IPS DF 4.7 (cell line): ENCODE data around the gene UFC1.

Source experiments
- DNase-seq: peaks from one replicate; pipeline ENCODE4 v3.0.0-alpha.2; 2013; ENCODE audit warnings: low spot score; ENCODE audit errors: extremely low read depth

Gene UFC1

DNA sequence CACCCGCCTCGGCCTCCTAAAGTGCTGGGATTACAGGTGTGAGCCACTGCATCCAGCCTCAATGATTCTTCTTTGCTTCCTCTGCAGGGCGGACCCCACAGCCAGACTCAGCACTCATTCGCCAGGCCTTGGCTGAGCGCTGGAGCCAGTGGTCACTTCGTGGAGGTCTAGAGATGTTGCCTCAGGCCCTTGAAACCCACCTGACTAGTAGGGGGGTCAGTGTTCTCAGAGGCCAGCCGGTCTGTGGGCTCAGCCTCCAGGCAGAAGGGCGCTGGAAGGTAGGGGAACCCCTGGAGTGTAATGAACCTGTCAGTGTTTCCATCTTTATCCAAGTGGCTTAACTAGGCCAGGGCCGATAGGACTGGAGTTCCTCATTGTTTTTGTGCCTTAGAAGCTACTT is 15.1 kb downstream of the UFC1 start:
- DNase-seq: no peak

DNA sequence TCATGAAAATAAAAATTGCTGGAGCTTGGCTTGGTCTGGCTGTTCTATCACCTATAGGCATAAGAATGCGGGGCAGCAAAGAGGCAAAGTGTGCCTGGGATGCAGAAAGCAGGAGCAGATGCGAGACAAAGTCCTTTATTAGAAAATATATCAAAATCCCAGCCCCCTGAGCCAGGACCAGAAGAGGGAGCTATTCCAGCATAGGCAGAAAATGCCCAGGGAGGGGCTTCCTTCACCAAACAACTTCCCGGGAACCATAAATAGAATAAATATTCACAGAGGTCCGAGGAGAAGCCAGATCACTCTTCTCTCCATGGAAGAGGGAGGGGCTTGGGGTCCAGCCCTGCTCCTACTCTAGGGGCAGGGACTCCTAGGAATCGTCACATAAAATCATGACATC is 17.4 kb downstream of the UFC1 start:
- no peak for DNase-seq

DNA sequence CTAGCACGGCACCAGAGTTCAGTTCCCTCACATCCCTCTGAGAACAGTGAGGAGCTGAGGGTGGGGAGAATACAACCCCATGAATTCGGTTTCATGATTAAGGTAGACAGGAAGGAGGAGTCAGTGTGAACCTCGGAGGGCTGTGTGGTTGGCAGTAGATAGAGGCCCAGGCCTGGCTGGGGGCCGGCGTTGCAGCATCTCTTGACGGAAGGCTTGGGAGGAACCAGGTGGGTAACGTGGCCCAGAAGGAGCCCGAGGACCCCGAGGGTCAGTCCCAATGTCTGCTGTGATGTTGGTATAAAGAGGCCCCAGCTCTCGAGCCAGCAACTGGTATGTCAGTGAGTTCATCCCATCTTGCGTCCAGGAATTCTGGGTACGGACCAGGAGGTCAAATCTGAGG is 17.9 kb downstream of the UFC1 start:
- DNase-seq: no peak

DNA sequence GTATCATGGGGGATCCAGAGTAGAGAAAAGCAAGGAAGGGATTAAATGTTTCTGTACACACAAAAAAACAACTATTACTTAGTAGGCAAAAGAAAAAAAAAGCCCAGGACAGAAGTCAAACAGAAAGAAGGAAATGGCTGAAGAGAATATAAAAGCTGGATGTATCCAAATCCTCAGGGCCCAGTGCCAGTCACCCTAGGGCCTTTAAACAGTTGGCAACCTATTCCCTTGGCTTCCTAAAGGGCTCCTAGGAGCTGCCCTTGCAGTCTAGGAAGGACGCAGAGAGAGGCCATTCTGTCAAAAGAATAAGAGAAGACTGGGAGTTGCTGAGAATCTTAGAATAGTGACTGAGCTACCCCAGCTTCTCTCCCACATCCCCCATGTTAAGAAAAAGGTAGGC is 18.6 kb downstream of the UFC1 start:
- no peak for DNase-seq

DNA sequence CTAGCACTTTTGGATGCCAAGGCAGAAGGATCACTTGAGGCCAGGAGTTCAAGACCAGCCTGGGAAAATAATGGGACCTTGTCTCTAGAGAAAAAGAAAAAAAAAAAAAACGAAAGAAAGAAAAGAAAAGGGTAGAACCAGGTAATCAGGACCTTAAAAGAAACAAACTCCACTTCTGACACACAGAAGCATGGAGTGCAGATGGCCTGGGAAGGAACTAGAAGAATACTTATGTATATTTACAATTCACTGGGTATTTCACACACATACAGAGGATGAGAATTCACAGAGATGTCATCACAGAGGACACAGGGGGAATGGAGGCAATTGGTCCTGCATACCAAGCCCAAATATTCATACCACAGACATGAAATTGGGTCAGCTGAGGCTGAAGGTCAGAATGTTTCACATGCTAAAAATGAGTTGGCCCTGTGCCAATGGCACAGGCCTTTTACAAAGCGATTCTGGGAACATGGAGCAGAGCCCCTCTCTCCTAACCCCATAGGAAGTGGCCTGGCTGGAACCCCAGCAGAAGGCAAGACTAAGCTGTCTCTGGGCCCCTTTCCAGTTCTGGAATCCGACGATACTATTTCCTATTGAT is 19.1 kb downstream of the UFC1 start:
- no peak for DNase-seq

DNA sequence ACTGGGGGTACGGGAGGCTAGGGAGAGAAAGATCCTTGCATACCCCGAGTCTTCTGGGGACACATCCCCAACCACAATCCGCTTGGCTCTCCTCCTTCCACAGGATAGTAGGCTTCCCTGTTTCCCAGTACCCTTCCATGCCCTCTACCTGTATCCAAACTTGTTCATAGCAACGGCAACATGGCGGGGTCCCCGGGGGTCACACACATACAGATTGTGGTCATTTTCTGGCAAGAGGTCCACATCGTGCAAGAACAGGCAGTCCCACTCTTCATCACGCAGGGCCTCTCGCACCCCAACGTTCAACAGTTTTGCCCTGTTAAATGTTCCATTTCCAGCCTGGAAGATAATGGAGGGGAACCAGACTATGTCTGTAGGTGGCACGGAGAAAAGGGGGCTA is 19.9 kb downstream of the UFC1 start:
- no peak for DNase-seq

DNA sequence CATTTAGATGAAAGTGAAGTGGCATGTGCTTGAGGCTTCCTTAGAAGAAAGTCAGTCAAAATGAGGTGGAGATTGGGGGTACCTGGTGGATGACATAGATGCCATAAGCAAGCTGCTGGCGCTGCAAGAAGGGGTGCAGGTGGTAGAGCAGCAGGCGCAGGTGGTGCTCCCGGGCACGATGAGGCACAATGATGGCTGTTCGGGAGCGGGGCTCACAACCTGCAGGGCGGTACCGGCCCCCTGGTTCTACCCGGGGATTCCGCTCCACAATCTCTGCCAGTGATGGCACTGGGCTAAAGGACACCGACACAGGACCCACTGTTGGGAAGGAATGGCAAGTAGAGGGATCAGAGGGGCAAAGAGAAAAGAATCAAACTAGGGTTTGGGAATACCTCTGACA is 21.1 kb downstream of the UFC1 start:
- DNase-seq: no peak

DNA sequence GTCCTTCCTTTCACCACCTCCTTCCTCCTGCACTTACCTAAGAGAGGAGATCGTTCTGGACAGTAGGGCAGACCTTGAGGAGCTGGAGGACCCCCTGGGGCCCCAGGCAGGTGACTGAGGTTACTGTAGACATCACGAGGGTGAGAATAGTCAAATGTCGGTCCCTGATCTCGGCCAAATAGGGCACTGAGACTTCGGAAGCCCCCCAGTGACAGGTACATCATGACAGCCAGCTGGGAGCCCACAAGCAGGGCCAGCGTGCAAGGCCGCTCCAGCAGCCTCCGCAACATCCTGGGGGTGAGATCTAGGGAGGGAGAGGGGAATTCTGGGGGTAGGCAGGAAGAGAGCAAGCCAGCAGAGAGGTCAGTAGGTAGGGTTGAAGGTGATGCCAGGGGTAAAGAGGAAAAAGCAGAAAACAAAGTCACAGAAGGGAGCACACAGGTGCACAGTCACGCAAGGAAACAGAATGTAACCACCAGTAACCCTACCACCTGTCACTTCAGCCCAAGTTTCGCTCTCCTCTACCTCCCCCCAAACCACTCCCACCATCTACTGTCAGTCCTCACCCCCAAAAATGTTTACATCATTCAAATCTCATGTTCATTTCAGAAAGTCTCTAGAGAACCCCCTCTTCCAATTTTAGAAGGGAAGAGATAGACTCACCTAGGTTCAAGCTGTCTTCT is 22.1 kb downstream of the UFC1 start:
- no peak for DNase-seq

DNA sequence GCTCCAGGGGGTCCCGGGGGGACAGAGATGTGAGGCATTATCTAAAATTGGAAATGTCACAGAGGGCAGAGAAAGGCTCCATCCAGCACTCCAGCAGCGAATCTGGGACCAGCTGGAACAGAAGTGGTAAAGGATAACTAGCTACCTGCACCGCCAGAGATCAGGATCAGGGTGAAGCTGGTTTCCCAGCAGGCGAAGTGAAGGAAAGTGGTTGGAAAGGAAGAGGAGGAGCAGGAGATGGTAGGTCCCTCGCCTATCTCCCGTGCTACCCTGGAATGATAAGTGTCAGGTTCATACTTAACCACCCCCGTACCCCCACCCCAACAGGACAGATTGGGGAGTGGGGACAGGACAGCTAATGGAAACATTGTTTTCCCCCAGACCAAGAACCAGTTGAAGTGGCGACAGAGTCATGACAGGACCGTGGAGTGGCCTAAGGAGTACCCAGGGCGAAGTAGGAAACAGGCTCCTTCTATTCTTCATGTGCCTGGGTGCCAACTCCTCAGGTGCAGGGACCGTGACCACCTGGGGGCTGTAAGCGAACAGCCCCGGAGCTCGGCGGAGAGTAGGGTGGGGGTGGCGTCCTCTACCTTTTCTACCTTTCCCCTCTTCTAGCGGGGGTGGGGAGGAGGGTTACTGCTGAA is 22.8 kb downstream of the UFC1 start:
- DNase-seq: no peak

DNA sequence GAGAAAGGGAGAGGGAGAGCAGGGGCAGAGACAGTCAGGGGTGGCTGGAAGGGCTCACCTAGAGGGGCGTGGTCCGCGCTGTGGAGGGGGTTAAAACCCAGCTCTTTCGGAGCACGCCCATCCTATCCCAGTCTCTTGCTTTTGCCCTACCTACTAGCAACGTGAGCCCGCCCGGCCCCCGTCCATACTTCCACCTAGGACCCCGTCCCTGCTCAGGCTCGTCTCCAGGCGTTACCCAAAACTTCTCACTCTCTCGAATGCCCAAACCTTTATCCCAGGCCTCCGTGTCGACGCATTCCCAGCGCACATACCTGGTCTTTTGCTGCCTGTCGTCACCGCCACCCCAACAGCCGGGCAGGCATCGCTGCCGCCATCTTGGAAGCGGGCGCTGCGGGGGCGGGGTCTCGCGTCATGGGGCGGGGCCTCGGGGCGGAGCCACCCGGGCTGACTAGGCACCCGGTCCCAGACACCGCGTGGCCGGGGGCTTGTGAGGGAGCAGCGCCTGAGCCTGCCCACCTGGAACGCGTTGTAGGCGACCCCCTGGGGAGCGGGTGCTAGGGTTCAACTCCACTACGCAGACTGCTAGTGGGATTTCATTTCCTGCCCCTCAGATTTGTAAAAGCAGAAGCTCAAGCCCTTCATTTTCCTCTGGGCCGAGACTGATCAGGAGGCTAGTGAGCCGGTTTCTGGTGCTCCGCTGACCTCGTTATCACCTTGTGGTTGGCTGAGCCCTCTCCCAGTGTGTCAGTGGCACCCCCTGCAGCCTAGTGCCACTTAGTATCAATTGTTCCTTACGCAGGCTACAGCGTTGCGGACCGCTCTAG is 23.5 kb downstream of the UFC1 start, which contains the start of gene B4GALT3:
TSS of gene B4GALT3 (minus strand) at position 396 of the 824 bp plus-strand sequence. CDS start 1,447 bp downstream, outside the sequence.
- DNase-seq: no peak

DNA sequence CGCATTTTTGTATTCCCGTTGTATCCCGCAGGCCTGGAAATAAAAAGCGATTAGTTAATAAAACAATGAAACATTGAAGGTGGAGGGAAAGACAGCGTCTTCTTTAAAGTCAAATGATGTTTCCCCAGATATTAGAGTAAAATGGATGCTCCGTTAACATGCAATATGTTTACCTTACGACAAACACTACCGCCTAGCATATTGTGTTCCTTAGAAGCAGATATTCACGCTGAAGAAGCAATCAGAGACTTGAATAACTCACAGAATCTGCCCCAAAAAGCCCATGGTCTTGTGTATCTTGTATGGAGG is 24.1 kb downstream of the UFC1 start:
- DNase-seq: no peak

DNA sequence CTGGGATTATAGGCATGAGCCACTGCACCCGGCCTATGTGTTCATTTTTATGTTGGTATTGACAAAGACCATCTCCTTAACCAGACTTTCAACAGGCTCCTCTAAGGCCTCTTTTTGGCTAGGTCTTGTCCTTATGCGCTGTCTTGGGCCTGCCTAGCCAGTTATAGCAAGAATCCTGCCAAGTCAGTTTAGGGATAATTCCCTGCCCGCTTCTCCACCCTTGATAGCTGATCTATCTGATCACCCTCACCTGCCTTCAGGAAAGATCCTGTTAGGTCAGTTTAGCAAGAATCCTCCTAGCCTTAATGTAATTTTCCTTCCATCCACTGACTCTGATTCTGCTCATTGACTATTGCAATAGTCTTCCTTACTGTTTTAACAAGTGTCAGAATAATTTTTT is 25.9 kb downstream of the UFC1 start:
- no peak for DNase-seq

DNA sequence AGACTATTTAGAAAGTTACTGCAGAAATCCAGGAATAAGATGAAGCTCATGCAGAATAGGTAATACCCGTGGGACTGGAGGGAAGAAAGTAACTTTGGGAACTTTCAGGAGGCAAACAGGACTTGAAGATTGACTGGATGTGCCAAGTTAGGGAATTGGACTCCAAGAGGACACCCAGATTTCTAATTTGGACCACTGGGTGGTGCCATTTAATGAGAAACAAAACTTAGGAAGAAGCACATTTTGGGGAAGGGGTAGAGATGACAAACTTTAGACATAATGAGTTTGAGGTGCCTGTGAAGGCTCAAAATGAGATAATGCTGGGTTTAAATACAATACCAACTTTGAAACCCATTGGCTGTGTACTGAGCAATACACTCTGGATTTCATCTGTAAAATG is 26.9 kb downstream of the UFC1 start:
- no peak for DNase-seq

DNA sequence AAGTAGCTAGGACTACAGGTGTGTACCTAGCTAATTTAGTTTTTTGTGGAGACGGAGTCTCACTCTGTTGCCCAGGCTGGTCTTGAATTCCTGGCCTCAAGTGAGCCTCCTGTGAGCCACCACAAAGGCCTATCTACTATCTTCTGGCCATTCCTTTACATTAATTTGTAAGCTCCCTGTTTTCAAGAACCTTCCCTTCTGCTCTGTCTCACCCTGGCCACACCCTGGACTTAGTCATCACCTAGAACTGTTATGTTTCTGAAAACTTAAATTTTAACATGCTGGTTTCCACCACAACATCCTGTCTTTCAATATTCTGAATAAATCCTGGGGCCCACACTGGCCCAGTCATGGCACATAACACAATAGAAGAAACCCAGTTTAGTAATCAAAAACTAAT is 28.4 kb downstream of the UFC1 start:
- no peak for DNase-seq

DNA sequence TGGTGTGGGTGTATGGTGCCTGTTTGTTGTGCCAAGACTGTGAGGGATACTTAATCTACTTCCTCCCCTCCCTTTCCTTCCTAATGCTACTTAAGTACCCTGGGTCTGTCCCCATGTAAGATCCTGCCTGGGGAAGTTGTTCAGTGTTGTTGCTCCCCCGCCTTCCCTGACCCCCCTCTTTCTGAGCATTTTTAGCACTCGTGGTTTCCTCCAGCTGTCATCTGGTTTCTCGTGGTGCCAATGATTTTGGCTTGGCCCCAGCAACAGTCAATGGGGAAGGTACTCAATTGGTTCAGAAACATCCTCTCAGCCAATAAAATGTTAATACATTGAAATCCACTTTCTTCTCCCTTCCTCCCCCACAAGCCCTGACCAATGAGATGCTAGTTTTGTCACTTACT is 31.5 kb downstream of the UFC1 start:
- DNase-seq: no peak

DNA sequence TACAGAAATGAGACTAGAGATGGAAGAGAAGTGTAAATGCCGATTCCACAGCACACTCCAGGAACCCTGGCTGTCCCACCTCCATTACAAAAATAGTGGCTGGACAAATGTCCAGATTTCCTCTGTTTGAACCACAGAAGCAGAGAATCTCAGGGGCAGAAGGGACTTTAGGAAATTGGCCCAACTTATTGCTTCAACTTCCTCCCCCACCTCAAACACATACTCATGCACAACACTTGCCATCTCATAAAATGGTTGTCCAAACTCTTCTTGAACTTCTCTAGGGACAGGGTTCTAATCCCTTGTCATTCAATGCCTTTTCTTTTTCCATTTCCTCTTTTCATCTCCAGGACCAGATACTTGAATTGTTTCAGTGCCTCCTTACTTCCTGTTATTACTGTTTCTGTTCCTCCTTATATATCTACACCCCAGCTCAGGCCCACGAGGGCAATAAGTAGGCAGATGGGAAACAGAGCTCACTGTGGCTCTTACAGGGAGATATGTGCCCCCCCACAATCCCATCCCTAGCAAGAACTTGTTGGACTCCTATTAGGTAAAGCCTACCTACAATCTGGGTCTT is 32.0 kb downstream of the UFC1 start:
- no peak for DNase-seq

DNA sequence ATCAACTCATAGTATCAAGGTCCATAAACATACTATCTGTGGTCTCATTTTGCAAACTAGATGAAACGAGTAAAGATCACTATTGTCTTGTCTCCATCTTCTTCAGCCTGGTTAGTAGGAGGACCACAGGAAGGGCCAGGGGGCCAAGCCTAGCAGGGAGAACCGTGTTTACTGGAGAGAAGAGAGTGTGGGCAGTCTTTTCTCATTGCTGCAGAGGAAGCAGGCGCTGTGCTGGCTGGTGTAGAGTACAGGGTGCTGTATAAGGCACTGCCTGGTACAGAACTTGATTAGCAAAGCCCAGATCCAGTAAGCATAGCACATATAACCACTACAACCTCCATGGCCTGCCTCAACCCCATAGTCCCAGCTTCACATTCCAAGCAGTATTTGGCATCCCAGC is 33.5 kb downstream of the UFC1 start:
- DNase-seq: no peak

DNA sequence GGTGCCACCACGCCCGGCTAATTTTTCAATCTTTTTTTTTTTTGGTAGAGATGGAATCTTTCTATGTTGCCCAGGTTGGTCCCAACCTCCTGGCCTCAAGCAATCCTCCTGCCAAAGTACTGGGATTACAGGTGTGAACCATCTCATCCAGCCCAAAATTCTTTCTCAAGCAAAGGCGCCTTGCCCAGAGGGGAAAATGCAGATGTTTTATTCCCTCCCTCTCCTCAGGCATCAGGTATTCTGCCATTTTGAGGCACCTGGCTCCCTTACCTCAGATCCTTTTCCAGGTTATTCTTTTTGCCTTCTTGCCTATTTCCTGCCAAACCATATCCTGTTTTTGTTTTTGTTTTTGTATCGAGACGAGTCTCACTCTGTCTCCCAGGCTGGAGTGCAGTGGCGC is 34.6 kb downstream of the UFC1 start:
- no peak for DNase-seq

DNA sequence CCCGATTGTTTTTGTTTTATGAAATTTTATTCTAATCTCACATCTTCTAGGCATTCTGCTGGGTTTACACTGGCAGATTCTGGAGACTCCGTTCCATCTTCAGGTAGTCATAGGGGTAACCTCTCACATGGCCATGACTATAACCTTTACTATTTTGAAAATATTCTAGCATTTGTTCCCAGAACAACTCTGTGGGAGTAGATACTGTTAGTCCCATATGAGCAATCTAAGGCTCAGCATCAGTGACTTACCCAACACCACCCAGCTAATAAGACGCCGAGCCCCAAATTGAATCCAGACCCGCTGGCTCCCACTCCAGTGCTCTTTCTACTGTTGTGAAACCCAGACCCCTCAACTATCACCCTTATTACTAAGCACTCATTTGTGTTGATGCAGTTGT is 35.3 kb downstream of the UFC1 start:
- no peak for DNase-seq

DNA sequence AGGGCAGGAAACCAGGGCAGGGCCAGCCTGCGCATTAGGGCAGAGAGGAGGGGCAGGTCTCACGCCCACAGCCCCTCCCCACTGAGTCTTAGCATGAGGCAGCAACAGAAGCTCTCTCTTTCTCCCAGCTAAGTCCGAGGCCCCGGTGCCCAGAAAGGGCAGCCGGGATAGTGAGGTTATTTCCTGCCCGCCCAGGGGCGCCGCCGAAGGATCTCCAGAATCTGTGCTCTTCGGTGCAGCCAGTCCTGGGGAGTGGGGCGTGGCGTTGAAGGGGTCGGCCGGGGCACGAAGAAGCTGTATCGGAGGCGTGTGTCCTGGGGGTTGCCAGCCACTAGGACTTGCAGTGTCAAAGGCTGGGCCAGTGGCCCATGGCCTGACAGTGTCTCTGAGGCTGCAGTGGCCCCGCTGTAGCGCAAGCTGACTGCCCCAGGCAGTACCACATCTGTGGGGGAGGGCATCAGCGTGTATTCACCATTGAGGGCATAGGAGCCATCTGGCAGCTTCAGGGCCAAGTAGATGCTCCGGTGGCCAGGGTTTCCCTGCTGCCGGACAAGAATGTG is 37.3 kb downstream of the UFC1 start:
- no peak for DNase-seq

DNA sequence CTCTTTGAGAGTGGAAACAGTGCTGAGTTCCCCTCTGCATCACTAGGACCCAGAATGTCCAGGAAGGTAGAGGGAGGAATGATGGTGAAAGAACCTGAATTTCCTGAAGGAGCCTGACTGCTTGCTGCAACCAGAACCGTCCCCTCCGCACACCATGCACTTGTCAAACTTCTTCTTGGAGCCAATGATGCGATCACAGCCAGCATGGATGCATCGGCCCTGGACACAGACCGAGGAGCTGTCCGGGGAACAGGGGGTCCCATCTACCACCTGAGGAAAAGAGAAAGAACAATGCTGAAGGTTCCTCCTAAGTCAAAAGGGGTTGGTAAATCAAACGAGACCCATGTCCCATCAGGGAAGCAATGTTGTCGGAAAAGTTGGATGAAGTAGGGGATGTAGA is 38.2 kb downstream of the UFC1 start:
- no peak for DNase-seq
